A549 (cell line): ENCODE results near the gene MED26.

Experiments used
- NFE2L2 ChIP-seq: fragments of 150-350 bp; conservative IDR thresholded peaks from 2 replicates; pipeline ENCODE4 v1.6.1; 2014; ENCODE audit warnings: low read length
- POLR2A ChIP-seq: IDR thresholded peaks from 2 replicates; pipeline ENCODE4 v1.6.1; 2012; ENCODE audit warnings: mild to moderate bottlenecking, low read length

- TF ChIP-seq NFE2L2 (no peak), POLR2A (no peak)
Observed at GRCh38 chr19:16589917-16590316, 38.1 kb downstream of the MED26 start.
